A673 (cell line): ENCODE results near the gene CCDC33. TPM values are rescaled to one million over a fixed set of nuclear protein-coding genes. Genes with fewer than 3 reads are reported as not detected.

Experiments used
- BruUV-seq: library from RNA; stranded (reverse); fragments of 400-500 nt; replicated peaks from 2 replicates; lab custom pipeline; 2021; lab: Mats Ljungman, UMichigan
- CTCF ChIA-PET: fragments of 300-600 bp; sonication (Branson Sonifier 250); formaldehyde crosslinking; loops from one replicate; lab custom pipeline; 2022; ENCODE audit warnings: antibody characterized with exemption; lab: Charles Lee
- POLR2A ChIA-PET: fragments of 300-600 bp; sonication (Branson Sonifier 250); formaldehyde crosslinking; loops from one replicate; lab custom pipeline; 2022; ENCODE audit warnings: antibody characterized with exemption; ENCODE audit not compliant: low non-redundant PET; lab: Charles Lee
- DNase-seq: peaks from one replicate; pipeline ENCODE4 v3.0.0-alpha.2; 2015; ENCODE audit warnings: low spot score
- H3K27ac ChIP-seq: fragments of 200-600 bp; sonication (generic); 2 replicates; pipeline ENCODE4 v1.5.1; 2016; ENCODE audit warnings: mixed run types, low read depth, mild to moderate bottlenecking, mixed read lengths, antibody characterized with exemption, low read length; ENCODE audit not compliant: poor library complexity, severe bottlenecking
- H3K27me3 ChIP-seq: fragments of 200-600 bp; sonication (generic); replicated peaks from 2 replicates; pipeline ENCODE4 v1.6.1; 2017; ENCODE audit warnings: mixed run types, low read depth, mild to moderate bottlenecking, mixed read lengths, antibody characterized with exemption, low read length; ENCODE audit not compliant: insufficient read depth, poor library complexity
- H3K36me3 ChIP-seq: fragments of 200-600 bp; sonication (generic); 2 replicates; pipeline ENCODE4 v1.6.1; 2016; ENCODE audit warnings: mixed run types, mild to moderate bottlenecking, mixed read lengths, antibody characterized with exemption, low read length; ENCODE audit not compliant: insufficient read depth, poor library complexity, severe bottlenecking
- H3K4me1 ChIP-seq: fragments of 200-600 bp; sonication (generic); 2 replicates; pipeline ENCODE4 v1.6.1; 2017; ENCODE audit warnings: mixed run types, mild to moderate bottlenecking, mixed read lengths, antibody characterized with exemption, low read length; ENCODE audit not compliant: insufficient read depth, poor library complexity, severe bottlenecking
- H3K4me3 ChIP-seq: fragments of 200-600 bp; sonication (generic); 2 replicates; pipeline ENCODE4 v1.5.1; 2016; ENCODE audit warnings: low read depth, mixed run types, mild to moderate bottlenecking, mixed read lengths, low read length; ENCODE audit not compliant: poor library complexity, severe bottlenecking
- H3K9me3 ChIP-seq: fragments of 200-600 bp; sonication (generic); 2 replicates; pipeline ENCODE4 v1.6.1; 2016; ENCODE audit warnings: mixed run types, low read depth, mild to moderate bottlenecking, mixed read lengths, antibody characterized with exemption, low read length; ENCODE audit not compliant: poor library complexity, severe bottlenecking
- CTCF ChIP-seq: fragments of 300-800, 200-600 bp; sonication (generic); conservative IDR thresholded peaks from 2 replicates; pipeline ENCODE4 v1.5.1; 2017; ENCODE audit warnings: low read depth, mild to moderate bottlenecking, antibody characterized with exemption, low read length, moderate library complexity, mixed read lengths
- EZH2 ChIP-seq: fragments of 200-600 bp; sonication (generic); IDR thresholded peaks from 2 replicates; pipeline ENCODE4 v1.6.1; 2017; ENCODE audit warnings: borderline replicate concordance, low read depth, mild to moderate bottlenecking, mixed read lengths, antibody characterized with exemption, low read length; ENCODE audit not compliant: poor library complexity, severe bottlenecking
- intact Hi-C: fragments of 100-400 bp; cut with micrococcal nuclease; formaldehyde crosslinking; loops from one replicate; pipeline ENCODE4 v1.10.0; 2022; ENCODE audit not compliant: unreplicated experiment
- total RNA-seq: library from RNA; stranded (reverse); gene quantifications from 2 replicates; pipeline ENCODE4 v1.2.3, GENCODE V29; 2021

CCDC33 gene
- total RNA-seq, 1 experiment from 2014 or later = not detected

DNA sequence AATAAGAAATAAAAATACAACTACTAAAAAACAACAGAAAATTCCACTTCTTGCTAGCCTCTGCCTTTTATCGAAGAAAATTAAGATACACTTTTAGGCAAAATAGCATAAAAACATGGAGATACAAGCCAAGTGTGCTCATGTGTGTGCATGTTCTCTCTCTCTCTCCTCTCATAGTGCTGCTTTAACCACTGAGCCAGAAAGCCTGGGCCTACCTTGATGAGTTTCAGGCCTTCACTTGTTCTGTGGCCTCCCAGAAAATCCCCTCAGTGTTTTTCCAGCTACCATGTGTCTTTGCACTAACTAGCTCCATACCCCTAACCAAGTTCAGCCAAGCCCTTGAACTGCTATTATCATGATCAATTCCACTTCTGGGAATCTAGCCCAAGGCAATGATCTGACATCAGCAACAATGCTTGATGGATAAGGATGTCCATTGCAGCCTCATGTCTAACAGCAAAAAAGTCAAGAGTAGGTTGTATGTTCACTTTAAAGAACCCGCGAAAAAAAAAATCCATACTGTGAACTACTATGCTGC is 113.2 kb downstream of the CCDC33 start:
- ChIA-PET CTCF (no interaction called here), POLR2A (no interaction called here)
- Histone ChIP-seq H3K36me3 (no peaks in the 10 kb centered on the region), H3K9me3 (no peaks in the 10 kb centered on the region), H3K27ac (no peak overlapping the region), H3K27me3 (no peaks in the 10 kb centered on the region), H3K4me3 (no peak overlapping the region), H3K4me1 (no peaks in the 10 kb centered on the region)
- no TSS peak for BruUV-seq
- DNase-seq = no peak
- no peak for TF ChIP-seq EZH2
- TF ChIP-seq CTCF = no peak
- intact Hi-C loops = no loop called here

DNA sequence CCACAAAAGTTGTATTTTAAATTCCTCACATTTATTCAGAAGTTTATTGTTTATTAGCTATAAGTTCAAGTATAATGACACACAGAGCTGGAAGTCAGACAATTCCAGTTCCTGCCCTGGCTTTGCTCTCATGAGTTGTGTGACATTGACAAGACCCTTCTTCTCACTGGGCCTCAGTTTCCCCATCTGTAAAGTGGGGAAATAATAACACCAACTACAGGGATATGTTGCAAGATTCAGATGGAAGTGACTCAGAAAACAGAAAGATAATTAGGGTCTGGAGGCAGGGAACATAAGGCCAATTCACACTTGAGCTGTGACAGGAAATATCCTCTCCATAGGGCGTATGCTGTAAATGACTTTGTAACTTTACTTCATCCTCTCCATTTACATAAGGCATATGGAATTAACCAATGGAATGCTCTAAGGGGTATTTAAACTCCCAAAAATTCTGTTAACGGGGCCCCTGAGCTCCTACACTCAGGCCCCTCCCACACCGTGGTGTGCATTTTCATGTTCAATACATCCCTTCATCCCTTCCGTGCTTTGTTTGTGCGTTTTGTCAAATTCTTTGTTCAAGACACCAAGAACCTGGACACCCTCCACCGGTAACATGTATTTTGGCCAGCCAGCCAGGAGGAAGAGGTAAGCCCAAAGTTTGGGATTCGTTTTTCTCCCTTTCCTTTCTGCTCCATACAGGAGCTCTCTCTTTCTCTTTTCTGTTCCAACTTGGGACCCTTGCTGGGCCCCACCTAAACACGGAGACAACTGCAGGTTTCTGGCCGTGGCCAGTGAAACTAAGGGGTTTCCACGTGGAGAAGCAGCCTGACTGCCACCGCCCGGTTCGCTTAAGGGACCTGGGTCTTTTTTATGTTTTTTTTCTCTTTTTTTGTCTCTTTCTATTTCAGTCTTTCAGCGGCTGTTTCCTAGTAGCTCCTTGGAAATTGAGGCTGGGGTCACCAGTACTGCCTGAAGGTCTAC is 114.5 kb downstream of the CCDC33 start:
- DNase-seq = peak; percentile 45
- CTCF ChIA-PET = interaction anchor here (0.6 kb wide), 1 partner anchor 127 kb away, joined by 3 read pairs; no protein-coding TSS in a partner anchor

DNA sequence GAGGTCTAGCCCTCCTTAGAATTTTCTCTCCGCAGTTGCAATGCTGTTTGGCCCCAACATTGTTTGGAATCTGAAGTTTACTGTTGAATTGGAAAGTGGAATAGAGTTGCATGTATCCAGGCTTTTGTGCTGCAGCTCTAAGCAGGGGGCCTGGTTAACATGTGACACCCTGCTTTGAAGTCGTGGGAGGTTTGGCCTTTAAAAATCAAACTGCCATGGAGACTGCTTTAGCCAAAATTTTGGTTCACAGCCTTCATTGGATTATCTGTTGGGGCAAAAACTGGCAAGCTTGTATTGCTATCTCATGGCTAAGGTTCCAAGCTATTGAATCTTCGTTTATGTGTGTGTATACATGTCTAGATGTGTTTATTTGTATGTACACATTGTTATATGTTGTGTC is 115.5 kb downstream of the CCDC33 start:
- no peak for TF ChIP-seq CTCF
- TF ChIP-seq EZH2 = no peak
- no TSS peak for BruUV-seq

More for the DNA sequence above, 114.5 kb downstream of the CCDC33 start:
- H3K4me3 ChIP-seq = no peak overlapping the region
- H3K9me3 ChIP-seq = no peaks in the 10 kb centered on the region
- H3K27ac ChIP-seq = no peak overlapping the region
- POLR2A ChIA-PET = no interaction called here
- BruUV-seq = no TSS peak
- H3K36me3 ChIP-seq = no peaks in the 10 kb centered on the region
- intact Hi-C loops = no loop called here
- no peaks in the 10 kb centered on the region for H3K27me3 ChIP-seq
- no peaks in the 10 kb centered on the region for H3K4me1 ChIP-seq
- no peak for TF ChIP-seq EZH2
- no peak for TF ChIP-seq CTCF

More for the DNA sequence above, 115.5 kb downstream of the CCDC33 start:
- Histone ChIP-seq H3K4me3 (no peak overlapping the region), H3K27ac (no peak overlapping the region), H3K4me1 (no peaks in the 10 kb centered on the region), H3K27me3 (no peaks in the 10 kb centered on the region), H3K9me3 (no peaks in the 10 kb centered on the region), H3K36me3 (no peaks in the 10 kb centered on the region)
- ChIA-PET CTCF (interaction anchor here (0.6 kb wide), 1 partner anchor 128 kb away, joined by 3 read pairs; no protein-coding TSS in a partner anchor), POLR2A (no interaction called here)
- DNase-seq = no peak
- intact Hi-C loops = no loop called here
